ENCODE data around the gene HCRTR1. TPM values are rescaled to one million over a fixed set of nuclear protein-coding genes. Genes with fewer than 3 reads are reported as not detected.
"Not testable (repeated sequence)": the region's sequence is repeated elsewhere in the genome, so short reads cannot be mapped to it uniquely, and the experiment has no call there.

Gene HCRTR1
- total RNA-seq, 2 experiments from 2014 or later, result not detected

- Histone ChIP-seq H3K27ac (ENCODE audit: low read depth in 1 of 2, low read length in 2 of 2) (no peak overlapping the region), H3K4me3 (ENCODE audit: low read length) (no peak overlapping the region), H3K27me3 (ENCODE audit: control insufficient read depth in 1 of 2, insufficient read depth in 2 of 2, low read length in 2 of 2) (peaks cover 2 to 6% of the 10 kb centered on the region in 2 experiments), H3K36me3 (ENCODE audit: insufficient read depth, low read length) (no peaks in the 10 kb centered on the region), H3K4me1 (ENCODE audit: insufficient read depth, low read length) (no peaks in the 10 kb centered on the region), H3K9me3 (ENCODE audit: control insufficient read depth in 1 of 2, insufficient read depth in 1 of 2, low read length in 2 of 2) (peaks cover 0 to 3% of the 10 kb centered on the region in 2 experiments)
- Mint-ChIP-seq H3K4me1 (ENCODE audit: low read depth) (no peaks in the 10 kb centered on the region), H3K27me3 (peaks cover 26% of the 10 kb centered on the region), H3K36me3 (ENCODE audit: low read depth) (no peaks in the 10 kb centered on the region), H3K27ac (no peak overlapping the region), H3K9me3 (no peaks in the 10 kb centered on the region), H3K4me3 (no peak overlapping the region)
- no peak for DNase-seq
- intact Hi-C loops (cut with DNase I, micrococcal nuclease), result no loop called here
- no peak for ATAC-seq (ENCODE audit: poor library complexity)
- TF ChIP-seq CTCF (IDR thresholded peaks at IDR 0.05), result no peak
- ChIA-PET CTCF (no interaction called here), POLR2A (no interaction called here)
Measured at GRCh38 chr1:31585736-31586365, 31.6 kb upstream of the HCRTR1 start.

- no peaks in the 10 kb centered on the region for H3K4me1 ChIP-seq (ENCODE audit: insufficient read depth, low read length)
- TF ChIP-seq CTCF (IDR thresholded peaks at IDR 0.05), result no peak
- DNase-seq (no peak), ATAC-seq (ENCODE audit: poor library complexity) (no peak)
- intact Hi-C loops (cut with DNase I, micrococcal nuclease), result no loop called here
- H3K27me3 ChIP-seq (ENCODE audit: control insufficient read depth in 1 of 2, insufficient read depth in 2 of 2, low read length in 2 of 2), result peaks cover 2 to 6% of the 10 kb centered on the region in 2 experiments
- peaks cover 0 to 3% of the 10 kb centered on the region in 2 experiments for H3K9me3 ChIP-seq (ENCODE audit: control insufficient read depth in 1 of 2, insufficient read depth in 1 of 2, low read length in 2 of 2)
- no peaks in the 10 kb centered on the region for H3K9me3 Mint-ChIP-seq
- no peak overlapping the region for H3K27ac ChIP-seq (ENCODE audit: low read depth in 1 of 2, low read length in 2 of 2)
- H3K36me3 ChIP-seq (ENCODE audit: insufficient read depth, low read length), result no peaks in the 10 kb centered on the region
- H3K27ac Mint-ChIP-seq, result no peak overlapping the region
- H3K4me1 Mint-ChIP-seq (ENCODE audit: low read depth), result no peaks in the 10 kb centered on the region
- POLR2A ChIA-PET, result no interaction called here
- peaks cover 33% of the 10 kb centered on the region for H3K27me3 Mint-ChIP-seq
- H3K4me3 ChIP-seq (ENCODE audit: low read length), result no peak overlapping the region
- CTCF ChIA-PET, result no interaction called here
- no peaks in the 10 kb centered on the region for H3K36me3 Mint-ChIP-seq (ENCODE audit: low read depth)
- no peak overlapping the region for H3K4me3 Mint-ChIP-seq
Measured at GRCh38 chr1:31586376-31587327, 30.8 kb upstream of the HCRTR1 start.

GRCh38 chr1:31587328-31587699 lies 30.2 kb upstream of the HCRTR1 start:
- H3K9me3 ChIP-seq (ENCODE audit: control insufficient read depth in 1 of 2, insufficient read depth in 1 of 2, low read length in 2 of 2); H3K27ac ChIP-seq (ENCODE audit: low read depth in 1 of 2, low read length in 2 of 2); H3K4me1 ChIP-seq (ENCODE audit: insufficient read depth, low read length); POLR2A ChIA-PET; intact Hi-C loops (cut with DNase I, micrococcal nuclease); H3K4me1 Mint-ChIP-seq (ENCODE audit: low read depth); H3K27ac Mint-ChIP-seq; H3K4me3 ChIP-seq (ENCODE audit: low read length); H3K9me3 Mint-ChIP-seq; ATAC-seq (ENCODE audit: poor library complexity); H3K27me3 ChIP-seq (ENCODE audit: control insufficient read depth in 1 of 2, insufficient read depth in 2 of 2, low read length in 2 of 2); H3K36me3 Mint-ChIP-seq (ENCODE audit: low read depth); H3K36me3 ChIP-seq (ENCODE audit: insufficient read depth, low read length); H3K4me3 Mint-ChIP-seq; DNase-seq: not testable (repeated sequence)
- CTCF ChIA-PET, result interaction anchor here (1.1 kb wide), 1 partner anchor 202 kb away, joined by 4 read pairs; no protein-coding TSS in a partner anchor
- H3K27me3 Mint-ChIP-seq, result peaks cover 40% of the 10 kb centered on the region

Measured in CD4-positive, alpha-beta T cell (primary cell).